ENCODE results near the gene ACY1. TPM values are rescaled to one million over a fixed set of nuclear protein-coding genes. Genes with fewer than 3 reads are reported as not detected.

ACY1 gene
- total RNA-seq, 2 experiments from 2014 or later, result 61.8 to 64.5 TPM

- POLR2A ChIA-PET, result interaction anchor here (1.3 kb wide), 1 partner anchor 38 kb away, joined by 3 read pairs; no protein-coding TSS in a partner anchor
Observed at GRCh38 chr3:51944451-51945021, 38.8 kb upstream of the ACY1 start.

GRCh38 chr3:51945031-51945840 is 38.1 kb upstream of the ACY1 start:
- Mint-ChIP-seq H3K27me3 (no peaks in the 10 kb centered on the region), H3K4me3 (no peak overlapping the region), H3K4me1 (ENCODE audit: low read depth) (peaks cover 15% of the 10 kb centered on the region), H3K36me3 (ENCODE audit: low read depth) (peaks cover 6% of the 10 kb centered on the region), H3K27ac (no peak overlapping the region), H3K9me3 (no peaks in the 10 kb centered on the region)
- DNase-seq (no peak), ATAC-seq (no peak)
- intact Hi-C loops (cut with micrococcal nuclease), result no loop called here
- TF ChIP-seq, protein P1, sequence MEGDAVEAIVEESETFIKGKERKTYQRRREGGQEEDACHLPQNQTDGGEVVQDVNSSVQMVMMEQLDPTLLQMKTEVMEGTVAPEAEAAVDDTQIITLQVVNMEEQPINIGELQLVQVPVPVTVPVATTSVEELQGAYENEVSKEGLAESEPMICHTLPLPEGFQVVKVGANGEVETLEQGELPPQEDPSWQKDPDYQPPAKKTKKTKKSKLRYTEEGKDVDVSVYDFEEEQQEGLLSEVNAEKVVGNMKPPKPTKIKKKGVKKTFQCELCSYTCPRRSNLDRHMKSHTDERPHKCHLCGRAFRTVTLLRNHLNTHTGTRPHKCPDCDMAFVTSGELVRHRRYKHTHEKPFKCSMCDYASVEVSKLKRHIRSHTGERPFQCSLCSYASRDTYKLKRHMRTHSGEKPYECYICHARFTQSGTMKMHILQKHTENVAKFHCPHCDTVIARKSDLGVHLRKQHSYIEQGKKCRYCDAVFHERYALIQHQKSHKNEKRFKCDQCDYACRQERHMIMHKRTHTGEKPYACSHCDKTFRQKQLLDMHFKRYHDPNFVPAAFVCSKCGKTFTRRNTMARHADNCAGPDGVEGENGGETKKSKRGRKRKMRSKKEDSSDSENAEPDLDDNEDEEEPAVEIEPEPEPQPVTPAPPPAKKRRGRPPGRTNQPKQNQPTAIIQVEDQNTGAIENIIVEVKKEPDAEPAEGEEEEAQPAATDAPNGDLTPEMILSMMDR (IDR thresholded peaks at IDR 0.05), result no peak
- CTCF ChIA-PET, result interaction anchor here (1.2 kb wide), 1 partner anchor 28 kb away, joined by 3 read pairs; the partner anchor contains the start of gene ABHD14B
- POLR2A ChIA-PET, result interaction anchor here (0.9 to 1.9 kb wide), 3 partner anchors 17 to 38 kb away, joined by 3 to 6 read pairs (median 4); partner anchors contain the start of gene ABHD14B

More at GRCh38 chr3:51944451-51945021, 38.8 kb upstream of the ACY1 start:
- Mint-ChIP-seq H3K27ac (no peak overlapping the region), H3K9me3 (no peaks in the 10 kb centered on the region), H3K27me3 (no peaks in the 10 kb centered on the region), H3K4me3 (no peak overlapping the region), H3K36me3 (ENCODE audit: low read depth) (peaks cover 7% of the 10 kb centered on the region), H3K4me1 (ENCODE audit: low read depth) (peaks cover 20% of the 10 kb centered on the region)
- no peak for ATAC-seq
- intact Hi-C loops (cut with micrococcal nuclease), result loop anchor here (5.0 kb wide), 1 partner anchor 38 kb away; the partner anchor contains the start of gene ACY1
- CTCF ChIA-PET, result interaction anchor here (1.2 kb wide), 1 partner anchor 29 kb away, joined by 3 read pairs; the partner anchor contains the start of gene ABHD14B
- no peak for DNase-seq
- TF ChIP-seq, protein P1 (IDR thresholded peaks at IDR 0.05), result no peak

DNA sequence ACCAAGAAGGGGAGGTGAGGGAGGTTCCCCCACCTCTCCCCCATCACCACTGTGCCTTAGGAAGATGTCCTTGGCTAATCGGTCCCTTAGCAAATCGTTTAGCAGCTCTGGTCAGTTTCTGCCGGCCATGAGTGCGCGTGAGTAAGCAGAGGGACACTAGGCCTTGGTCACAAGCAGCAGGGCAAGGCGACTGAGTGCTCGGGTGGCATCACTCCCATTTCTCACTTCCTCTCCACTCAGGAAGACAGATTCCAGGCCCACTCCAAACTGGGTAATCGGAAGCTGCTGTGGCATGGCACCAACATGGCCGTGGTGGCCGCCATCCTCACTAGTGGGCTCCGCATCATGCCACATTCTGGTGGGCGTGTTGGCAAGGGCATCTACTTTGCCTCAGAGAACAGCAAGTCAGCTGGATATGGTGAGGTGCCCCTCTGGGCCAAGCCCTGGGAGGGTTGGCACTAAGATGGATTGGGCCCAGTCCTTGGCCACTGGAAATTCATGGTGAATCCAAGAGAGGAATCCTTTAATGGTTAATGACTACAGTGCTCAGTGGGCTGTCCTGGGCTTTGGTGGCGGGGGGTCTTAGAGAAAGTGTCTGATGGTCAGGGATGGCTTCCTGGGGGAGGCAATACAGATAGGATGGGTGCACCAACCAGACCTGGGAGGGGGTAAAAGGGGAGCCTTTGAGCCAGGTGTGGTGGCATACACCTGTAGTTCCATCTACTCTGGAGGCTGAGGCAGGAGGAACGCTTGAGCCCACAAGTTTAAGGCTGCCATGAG is 37.2 kb upstream of the ACY1 start:
- ChIA-PET POLR2A (interaction anchor here (0.9 to 1.9 kb wide), 3 partner anchors 16 to 37 kb away, joined by 3 to 6 read pairs (median 4); partner anchors contain the start of gene ABHD14B), CTCF (interaction anchor here (1.0 kb wide), 1 partner anchor 27 kb away, joined by 3 read pairs; the partner anchor contains the start of gene ABHD14B)
- Mint-ChIP-seq H3K9me3 (no peaks in the 10 kb centered on the region), H3K27me3 (no peaks in the 10 kb centered on the region), H3K27ac (no peak overlapping the region), H3K4me1 (ENCODE audit: low read depth) (peaks cover 8% of the 10 kb centered on the region), H3K36me3 (ENCODE audit: low read depth) (no peaks in the 10 kb centered on the region), H3K4me3 (no peak overlapping the region)
- intact Hi-C loops (cut with micrococcal nuclease), result no loop called here
- TF ChIP-seq, protein P1 (IDR thresholded peaks at IDR 0.05), result no peak
- DNase-seq (no peak), ATAC-seq (no peak)

GRCh38 chr3:51946796-51947195 is 36.5 kb upstream of the ACY1 start:
- Mint-ChIP-seq H3K4me3 (no peak overlapping the region), H3K36me3 (ENCODE audit: low read depth) (no peaks in the 10 kb centered on the region), H3K27me3 (no peaks in the 10 kb centered on the region), H3K4me1 (ENCODE audit: low read depth) (peaks cover 8% of the 10 kb centered on the region), H3K9me3 (no peaks in the 10 kb centered on the region), H3K27ac (no peak overlapping the region)
- intact Hi-C loops (cut with micrococcal nuclease), result no loop called here
- ATAC-seq (no peak), DNase-seq (no peak)
- ChIA-PET POLR2A (interaction anchor here (1.9 kb wide), 1 partner anchor 27 kb away, joined by 6 read pairs; the partner anchor contains the start of gene ABHD14B), CTCF (interaction anchor here (1.0 kb wide), 1 partner anchor 27 kb away, joined by 3 read pairs; the partner anchor contains the start of gene ABHD14B)
- TF ChIP-seq, protein P1 (IDR thresholded peaks at IDR 0.05), result no peak

Data from activated CD8-positive, alpha-beta T cell treated with anti-CD3 and anti-CD28 coated beads for 36 hours (primary cell).